Right ventricle myocardium inferior (tissue), 1 donor: Measurements from ENCODE around the gene WNT9B. TPM values are rescaled to one million over a fixed set of nuclear protein-coding genes. Genes with fewer than 3 reads are reported as not detected.

Experiments used
- ATAC-seq: fragments of 200-7000 bp; cut with Tn5 transposase; one replicate; pipeline ENCODE4 v1.9.1; 2020; ENCODE audit warnings: mild to moderate bottlenecking, moderate library complexity
- DNase-seq: peaks from one replicate; pipeline ENCODE4 v3.0.0; 2021; ENCODE audit errors: missing footprints
- intact Hi-C: fragments of 100-400 bp; cut with DNase I; formaldehyde crosslinking; loops from one replicate; pipeline ENCODE4 v1.11.0; 2022
- long read RNA-seq: library from polyadenylated mRNA; unstranded; transcript quantifications from one replicate; pipeline ENCODE4 v2.0.0, GENCODE V29; 2021
- total RNA-seq: library from RNA; stranded (reverse); fragmentation: NEBNext Ultra II Directional; extraction: Animal tissue kit (Norgen Biotek cat#: 25700); gene quantifications from one replicate; pipeline ENCODE4 v1.2.1, GENCODE V29; 2021
- donor health status: DM: no; HTN: yes; CAD: no; lungs with severe emphysema.

Gene WNT9B
- not detected for total RNA-seq
- long read RNA-seq, result 0 reads

- intact Hi-C loops, result no loop called here
These were observed at the start of gene WNT9B for GRCh38 chr17:46851029-46851741. Gene WNT9B (plus strand): TSS chr17:46851583. CDS start chr17:46851639, 56 bp downstream.

GRCh38 chr17:46802800-46803199, 48.6 kb upstream of the WNT9B start:
- intact Hi-C loops, result no loop called here
- no peak for DNase-seq
- ATAC-seq, result no peak

More at GRCh38 chr17:46851029-46851741, at the start of gene WNT9B:
- DNase-seq (no peak), ATAC-seq (no peak)

GRCh38 chr17:46803544-46803943, 47.8 kb upstream of the WNT9B start:
- no peak for ATAC-seq
- intact Hi-C loops, result no loop called here
- DNase-seq, result no peak

- DNase-seq, result no peak
- intact Hi-C loops, result no loop called here
- ATAC-seq, result no peak
These were observed 45.6 kb upstream of the WNT9B start for GRCh38 chr17:46805771-46806170.

GRCh38 chr17:46809110-46809571, 42.2 kb upstream of the WNT9B start:
- ATAC-seq (no peak), DNase-seq (no peak)
- intact Hi-C loops, result no loop called here

- ATAC-seq (no peak), DNase-seq (no peak)
- intact Hi-C loops, result no loop called here
These were observed 40.5 kb upstream of the WNT9B start for GRCh38 chr17:46810837-46811236.

GRCh38 chr17:46811978-46812583, 39.3 kb upstream of the WNT9B start:
- intact Hi-C loops, result no loop called here
- ATAC-seq, result no peak
- no peak for DNase-seq

- intact Hi-C loops, result no loop called here
- ATAC-seq, result no peak
- no peak for DNase-seq
These were observed 38.6 kb upstream of the WNT9B start for GRCh38 chr17:46812624-46813318.

GRCh38 chr17:46813920-46814319, 37.5 kb upstream of the WNT9B start:
- ATAC-seq (no peak), DNase-seq (no peak)
- intact Hi-C loops, result no loop called here

- intact Hi-C loops, result no loop called here
- DNase-seq (no peak), ATAC-seq (no peak)
These were observed 36.9 kb upstream of the WNT9B start for GRCh38 chr17:46814446-46814845.

- ATAC-seq, result no peak
- intact Hi-C loops, result no loop called here
- no peak for DNase-seq
These were observed 35.7 kb upstream of the WNT9B start for GRCh38 chr17:46815474-46816353.

GRCh38 chr17:46817151-46817900, 34.1 kb upstream of the WNT9B start:
- no peak for DNase-seq
- ATAC-seq, result no peak
- intact Hi-C loops, result no loop called here

GRCh38 chr17:46817901-46818209, 33.5 kb upstream of the WNT9B start:
- ATAC-seq, result no peak
- DNase-seq, result no peak
- intact Hi-C loops, result no loop called here

- DNase-seq (no peak), ATAC-seq (no peak)
- intact Hi-C loops, result no loop called here
These were observed 33.0 kb upstream of the WNT9B start, which contains the start of gene WNT3 for GRCh38 chr17:46818316-46818928. Gene WNT3 (minus strand): TSS chr17:46818692. CDS start chr17:46818597, 95 bp downstream.

GRCh38 chr17:46818929-46819859, 32.2 kb upstream of the WNT9B start:
- no peak for ATAC-seq
- DNase-seq, result no peak
- intact Hi-C loops, result no loop called here

- intact Hi-C loops, result no loop called here
- ATAC-seq, result no peak
- no peak for DNase-seq
These were observed 31.5 kb upstream of the WNT9B start for GRCh38 chr17:46819906-46820351.
